Subcutaneous preadipocyte (primary cell): ENCODE data around the gene CHI3L1. TPM values are rescaled to one million over a fixed set of nuclear protein-coding genes. Genes with fewer than 3 reads are reported as not detected.

Experiments
- total RNA-seq: library from RNA; depleted of rRNA; stranded (reverse); fragments of >200 nt; gene quantifications from 2 replicates; pipeline ENCODE4 v1.2.3, GENCODE V29; 2012

Gene CHI3L1
- 4.5 and 78.6 TPM in 2 replicates for total RNA-seq

DNA sequence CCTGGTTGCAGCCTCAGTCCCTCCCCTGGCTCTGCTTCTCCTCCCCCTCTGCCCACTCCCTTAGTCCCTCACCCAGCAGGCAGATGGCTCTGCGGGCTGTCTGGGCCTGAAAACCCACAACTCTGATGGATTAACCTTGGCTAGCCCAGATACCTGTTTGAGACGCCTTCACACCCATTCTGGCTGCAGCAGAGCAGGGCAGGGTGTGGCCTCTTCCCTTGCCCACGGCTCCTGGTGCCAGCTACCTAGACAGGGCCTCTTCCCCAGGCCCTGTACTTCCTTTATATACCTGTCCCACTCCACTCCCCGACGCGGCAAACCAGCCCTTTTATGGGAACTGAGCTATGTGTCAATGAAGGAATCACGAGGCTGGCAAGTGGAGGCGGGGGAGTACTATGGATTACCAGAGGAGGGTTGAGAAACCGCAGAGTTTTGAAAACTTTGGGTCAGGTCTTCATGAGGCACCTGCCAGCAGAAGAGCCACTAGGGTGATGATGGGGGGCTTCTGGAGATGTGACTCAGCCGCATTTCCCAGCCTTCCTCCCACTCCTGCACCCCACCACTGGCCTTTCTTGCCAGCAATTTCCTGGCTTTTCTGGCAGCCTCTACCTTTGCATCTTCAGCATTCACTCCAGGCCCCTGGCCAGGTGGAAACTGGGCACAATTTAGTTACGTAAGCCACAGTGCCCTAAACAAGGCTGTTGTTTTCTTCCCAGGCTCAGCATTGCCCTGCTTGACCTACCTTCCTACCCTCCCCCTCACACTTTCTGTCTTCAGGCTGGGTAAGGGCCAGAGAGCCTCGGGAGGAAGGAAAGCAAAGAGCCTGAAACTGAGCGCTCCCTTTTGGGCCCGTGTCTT lies at the start of gene CHI3L1:
CHI3L1 (minus strand) TSS at position 259 of the 858 bp plus-strand sequence; CDS start at position 178, 81 bp downstream.

DNA sequence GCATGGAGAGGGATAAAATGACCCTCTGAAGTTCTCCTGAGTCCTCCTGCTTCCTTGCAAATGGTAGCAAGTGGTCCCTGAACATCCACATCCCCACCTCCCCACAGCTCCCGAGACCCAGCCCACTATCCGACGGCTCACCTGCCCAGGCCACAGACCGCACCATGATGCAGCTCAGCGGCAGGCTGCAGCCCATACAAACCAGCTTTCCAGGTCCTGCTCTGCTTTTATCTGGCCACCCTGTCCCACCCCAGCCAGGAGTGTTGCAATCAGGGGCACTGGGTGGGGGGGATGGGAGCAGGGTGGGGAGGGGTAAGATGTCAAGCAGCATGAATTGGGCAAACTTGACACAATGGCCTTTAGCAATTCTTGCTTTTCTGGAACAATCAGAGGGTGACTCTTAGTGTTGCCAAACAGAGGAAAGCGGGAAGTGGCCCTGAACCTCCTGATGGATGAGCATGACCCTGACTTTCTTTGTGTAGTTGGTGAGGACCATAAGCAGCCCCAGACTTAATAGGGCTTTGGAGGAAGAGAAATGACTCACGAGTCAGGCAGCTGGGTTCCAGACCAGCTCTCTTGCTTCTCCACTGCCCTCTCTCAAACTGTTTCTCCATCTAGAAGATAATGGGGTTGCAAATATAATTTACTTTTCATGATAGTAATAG lies 43.1 kb upstream of the CHI3L1 start, which contains the start of gene CHIT1:
CHIT1 (minus strand) TSS at position 203 of the 665 bp plus-strand sequence; CDS start at position 166, 37 bp downstream.

DNA sequence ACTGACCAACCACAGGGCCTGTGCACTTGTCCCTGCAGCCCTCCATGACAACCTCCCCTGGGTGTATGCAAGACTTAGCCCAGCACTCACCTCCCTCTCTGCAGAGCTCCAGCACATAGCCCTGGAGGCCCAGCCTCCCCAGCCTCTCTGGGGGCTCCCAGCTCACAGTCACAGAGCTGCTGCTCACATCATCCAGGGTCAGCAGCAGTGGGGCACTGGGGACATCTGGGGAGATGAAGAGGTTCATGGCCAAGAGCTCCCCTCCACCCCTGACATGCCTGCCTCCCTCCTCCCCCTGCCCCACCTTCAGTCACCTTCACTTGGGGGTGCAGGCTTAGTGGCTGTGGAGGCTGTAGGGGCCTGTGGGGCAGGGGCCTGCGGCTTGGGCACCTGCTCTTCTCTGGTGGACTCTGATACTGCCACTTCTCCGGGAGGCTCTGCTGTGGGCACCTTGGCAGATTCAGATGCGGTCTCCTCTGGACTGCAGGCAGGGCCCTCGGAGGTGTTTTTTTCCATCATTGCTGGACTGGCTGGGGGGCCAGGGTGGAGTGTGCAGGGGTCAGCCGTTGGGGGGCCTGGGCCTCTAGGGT lies 11.2 kb downstream of the CHI3L1 start, which contains the start of gene MYBPH:
MYBPH (minus strand) TSS at position 590 of the 590 bp plus-strand sequence; CDS start at position 519, 71 bp downstream.

Other genes with a start within 250 kb of the CHI3L1 start
- gene ADIPOR1, start 228.4 kb downstream of the CHI3L1 start, total RNA-seq = 72.4 and 82.3 TPM in 2 replicates
- gene CYB5R1, start 219.4 kb downstream of the CHI3L1 start, total RNA-seq = 19.0 and 27.2 TPM in 2 replicates
- gene TMEM183A, start 179.3 kb downstream of the CHI3L1 start, total RNA-seq = 90.4 and 102 TPM in 2 replicates
- gene PPFIA4, start 160.2 kb downstream of the CHI3L1 start, total RNA-seq = 2.3 and 7.0 TPM in 2 replicates
- gene MYOG, start 100.7 kb downstream of the CHI3L1 start, total RNA-seq = not detected in 2 replicates
- gene ADORA1, start 59.0 kb downstream of the CHI3L1 start, total RNA-seq = 0.37 and 0.59 TPM in 2 replicates
- gene MYBPH, start 10.9 kb downstream of the CHI3L1 start, total RNA-seq = 0.37 and 0.39 TPM in 2 replicates
- not detected in 2 replicates for gene CHIT1, start 43.0 kb upstream of the CHI3L1 start, total RNA-seq
- 6.8 and 9.9 TPM in 2 replicates for gene BTG2, start 118.8 kb upstream of the CHI3L1 start, total RNA-seq
- gene FMOD, start 164.4 kb upstream of the CHI3L1 start, total RNA-seq = 0.59 and 3.3 TPM in 2 replicates